ENCODE measurements around the gene PRMT1.

- TF ChIP-seq CTCF (conservative IDR thresholded peaks at IDR 0.05; ENCODE audit: low read depth, low read length): no peak
- no peak for TF ChIP-seq EZH2 (IDR thresholded peaks at IDR 0.05; ENCODE audit: borderline replicate concordance, low read depth, low read length, poor library complexity, severe bottlenecking)
Measured at GRCh38 chr19:49713236-49713845, 36.3 kb downstream of the PRMT1 start.
